ENCODE measurements around the gene EDARADD.

The EDARADD gene

GRCh38 chr1:236465959-236466303, 71.8 kb downstream of the EDARADD start:
- no peak overlapping the region for H4K91ac ChIP-seq (ENCODE audit: low read depth, low read length, poor library complexity)
- no CpG with 5 or more reads among the region's 5 CpGs for WGBS, 2 donors (ENCODE audit: extremely low coverage in 2 of 2, insufficient read length in 2 of 2, insufficient replicate concordance in 1 of 2)
- no peaks in the 10 kb centered on the region for H3K4me1 ChIP-seq (ENCODE audit: control insufficient read depth in 2 of 2, insufficient read depth in 1 of 2, low read depth in 1 of 2, low read length in 2 of 2)

GRCh38 chr1:236467327-236467641, 73.2 kb downstream of the EDARADD start:
- Histone ChIP-seq H4K91ac (ENCODE audit: low read depth, low read length, poor library complexity) (no peak overlapping the region), H3K9ac (ENCODE audit: low read depth, low read length, poor library complexity) (no peak overlapping the region), H3K27ac (replicated peaks; ENCODE audit: low read length) (no peak overlapping the region), H3K23ac (ENCODE audit: low read depth, low read length, poor library complexity) (no peak overlapping the region), H2AK5ac (ENCODE audit: low read depth, low read length) (no peak overlapping the region), H3K4me2 (ENCODE audit: insufficient read depth, low read length, poor library complexity, severe bottlenecking) (no peak overlapping the region), H3K9me3 (replicated peaks in 1 of 2; ENCODE audit: control insufficient read depth in 2 of 2, insufficient read depth in 1 of 2, low read depth in 1 of 2, low read length in 2 of 2) (no peaks in the 10 kb centered on the region), H2AFZ (ENCODE audit: low read length) (no peak overlapping the region), H2BK15ac (ENCODE audit: low read length) (no peak overlapping the region), H3K36me3 (replicated peaks in 1 of 2; ENCODE audit: control insufficient read depth in 2 of 2, insufficient read depth in 2 of 2, low read length in 2 of 2) (no peaks in the 10 kb centered on the region), H3K4me3 (ENCODE audit: low read length in 2 of 2) (no peak overlapping the region), H2BK12ac (ENCODE audit: low read length) (no peak overlapping the region), H4K8ac (ENCODE audit: low read depth, low read length) (no peak overlapping the region), H3K4me1 (ENCODE audit: control insufficient read depth in 2 of 2, insufficient read depth in 1 of 2, low read depth in 1 of 2, low read length in 2 of 2) (peaks cover 0 to 2% of the 10 kb centered on the region in 2 donors), H3K14ac (ENCODE audit: low read length) (no peak overlapping the region), H2BK5ac (ENCODE audit: low read length) (no peak overlapping the region), H3K18ac (ENCODE audit: low read length) (no peak overlapping the region), H3K4ac (ENCODE audit: low read length) (no peak overlapping the region), H2BK120ac (ENCODE audit: low read depth, low read length) (no peak overlapping the region), H3K79me1 (ENCODE audit: low read depth, low read length) (no peaks in the 10 kb centered on the region), H3K27me3 (ENCODE audit: control insufficient read depth in 3 of 3, insufficient read depth in 3 of 3, low read depth in 1 of 3, low read length in 3 of 3) (peaks cover 0 to 12% (median 0%) of the 10 kb centered on the region in 3 experiments)
- DNase-seq (ENCODE audit: low spot score) = no peak
- WGBS, 2 donors (ENCODE audit: extremely low coverage in 2 of 2, insufficient read length in 2 of 2, insufficient replicate concordance in 1 of 2) = no CpG with 5 or more reads among the region's 5 CpGs

More at GRCh38 chr1:236465959-236466303, 71.8 kb downstream of the EDARADD start:
- no peak overlapping the region for H2AK5ac ChIP-seq (ENCODE audit: low read depth, low read length)
- no peak overlapping the region for H3K27ac ChIP-seq (replicated peaks; ENCODE audit: low read length)
- H3K4me3 ChIP-seq (ENCODE audit: low read length in 2 of 2) = no peak overlapping the region
- H3K18ac ChIP-seq (ENCODE audit: low read length) = no peak overlapping the region
- no peak overlapping the region for H2BK120ac ChIP-seq (ENCODE audit: low read depth, low read length)
- no peak overlapping the region for H4K8ac ChIP-seq (ENCODE audit: low read depth, low read length)
- H3K79me1 ChIP-seq (ENCODE audit: low read depth, low read length) = no peaks in the 10 kb centered on the region
- H2AFZ ChIP-seq (ENCODE audit: low read length) = no peak overlapping the region
- peaks cover 0 to 13% (median 0%) of the 10 kb centered on the region in 3 experiments for H3K27me3 ChIP-seq (ENCODE audit: control insufficient read depth in 3 of 3, insufficient read depth in 3 of 3, low read depth in 1 of 3, low read length in 3 of 3)
- no peak overlapping the region for H3K14ac ChIP-seq (ENCODE audit: low read length)
- H3K9ac ChIP-seq (ENCODE audit: low read depth, low read length, poor library complexity) = no peak overlapping the region
- no peak overlapping the region for H2BK5ac ChIP-seq (ENCODE audit: low read length)
- no peaks in the 10 kb centered on the region for H3K36me3 ChIP-seq (replicated peaks in 1 of 2; ENCODE audit: control insufficient read depth in 2 of 2, insufficient read depth in 2 of 2, low read length in 2 of 2)
- no peak overlapping the region for H2BK12ac ChIP-seq (ENCODE audit: low read length)
- H3K4me2 ChIP-seq (ENCODE audit: insufficient read depth, low read length, poor library complexity, severe bottlenecking) = no peak overlapping the region
- no peak overlapping the region for H2BK15ac ChIP-seq (ENCODE audit: low read length)
- DNase-seq (ENCODE audit: low spot score) = no peak
- no peak overlapping the region for H3K4ac ChIP-seq (ENCODE audit: low read length)
- no peak overlapping the region for H3K23ac ChIP-seq (ENCODE audit: low read depth, low read length, poor library complexity)
- no peaks in the 10 kb centered on the region for H3K9me3 ChIP-seq (replicated peaks in 1 of 2; ENCODE audit: control insufficient read depth in 2 of 2, insufficient read depth in 1 of 2, low read depth in 1 of 2, low read length in 2 of 2)

DNA sequence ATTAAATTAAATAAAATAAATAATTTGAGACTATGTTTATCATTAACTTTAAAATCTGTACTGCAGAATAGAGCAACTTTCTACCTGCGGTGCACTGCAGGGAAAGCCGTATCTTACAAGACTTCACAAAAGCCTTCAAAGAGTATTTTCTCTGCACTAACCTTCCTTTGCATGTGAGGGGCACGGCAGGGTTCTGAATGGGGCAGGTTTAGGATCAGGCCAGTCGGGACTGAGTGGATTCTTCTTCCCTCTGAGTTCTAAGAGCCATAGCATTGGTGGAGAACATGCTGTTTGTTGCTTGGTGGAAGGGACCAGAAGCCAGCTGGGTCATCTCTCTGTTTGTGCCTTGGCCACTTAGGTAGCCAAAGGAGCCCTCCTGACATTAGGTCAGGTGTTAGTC, 74.5 kb downstream of the EDARADD start:
- WGBS, 2 donors (ENCODE audit: extremely low coverage in 2 of 2, insufficient read length in 2 of 2, insufficient replicate concordance in 1 of 2) = no CpG with 5 or more reads among the region's 4 CpGs
- H3K36me3 ChIP-seq (replicated peaks in 1 of 2; ENCODE audit: control insufficient read depth in 2 of 2, insufficient read depth in 2 of 2, low read length in 2 of 2) = no peaks in the 10 kb centered on the region
- no peak overlapping the region for H3K4me3 ChIP-seq (ENCODE audit: low read length in 2 of 2)
- no peak overlapping the region for H2BK120ac ChIP-seq (ENCODE audit: low read depth, low read length)
- H3K9me3 ChIP-seq (replicated peaks in 1 of 2; ENCODE audit: control insufficient read depth in 2 of 2, insufficient read depth in 1 of 2, low read depth in 1 of 2, low read length in 2 of 2) = no peaks in the 10 kb centered on the region
- no peak overlapping the region for H3K14ac ChIP-seq (ENCODE audit: low read length)
- H3K18ac ChIP-seq (ENCODE audit: low read length) = no peak overlapping the region
- no peak overlapping the region for H4K8ac ChIP-seq (ENCODE audit: low read depth, low read length)
- H3K9ac ChIP-seq (ENCODE audit: low read depth, low read length, poor library complexity) = no peak overlapping the region
- no peak overlapping the region for H4K91ac ChIP-seq (ENCODE audit: low read depth, low read length, poor library complexity)
- no peak overlapping the region for H2BK5ac ChIP-seq (ENCODE audit: low read length)
- no peak overlapping the region for H3K4me2 ChIP-seq (ENCODE audit: insufficient read depth, low read length, poor library complexity, severe bottlenecking)
- H3K79me1 ChIP-seq (ENCODE audit: low read depth, low read length) = no peaks in the 10 kb centered on the region
- H3K4me1 ChIP-seq (ENCODE audit: control insufficient read depth in 2 of 2, insufficient read depth in 1 of 2, low read depth in 1 of 2, low read length in 2 of 2) = peaks cover 0 to 4% of the 10 kb centered on the region in 2 donors
- H3K4ac ChIP-seq (ENCODE audit: low read length) = no peak overlapping the region
- no peak overlapping the region for H3K27ac ChIP-seq (replicated peaks; ENCODE audit: low read length)
- no peak overlapping the region for H2AFZ ChIP-seq (ENCODE audit: low read length)
- DNase-seq (ENCODE audit: low spot score) = no peak
- H2AK5ac ChIP-seq (ENCODE audit: low read depth, low read length) = no peak overlapping the region
- H2BK12ac ChIP-seq (ENCODE audit: low read length) = no peak overlapping the region
- H2BK15ac ChIP-seq (ENCODE audit: low read length) = no peak overlapping the region
- peaks cover 0 to 18% (median 0%) of the 10 kb centered on the region in 3 experiments for H3K27me3 ChIP-seq (ENCODE audit: control insufficient read depth in 3 of 3, insufficient read depth in 3 of 3, low read depth in 1 of 3, low read length in 3 of 3)
- H3K23ac ChIP-seq (ENCODE audit: low read depth, low read length, poor library complexity) = no peak overlapping the region

- Histone ChIP-seq H3K4me3 (ENCODE audit: low read length in 2 of 2) (no peak overlapping the region), H2AK5ac (ENCODE audit: low read depth, low read length) (no peak overlapping the region), H3K4me2 (ENCODE audit: insufficient read depth, low read length, poor library complexity, severe bottlenecking) (no peak overlapping the region), H3K14ac (ENCODE audit: low read length) (no peak overlapping the region), H2BK5ac (ENCODE audit: low read length) (no peak overlapping the region), H4K8ac (ENCODE audit: low read depth, low read length) (no peak overlapping the region), H3K23ac (ENCODE audit: low read depth, low read length, poor library complexity) (no peak overlapping the region), H3K27me3 (ENCODE audit: control insufficient read depth in 3 of 3, insufficient read depth in 3 of 3, low read depth in 1 of 3, low read length in 3 of 3) (peaks cover 0 to 18% (median 0%) of the 10 kb centered on the region in 3 experiments), H4K91ac (ENCODE audit: low read depth, low read length, poor library complexity) (no peak overlapping the region), H3K9me3 (replicated peaks in 1 of 2; ENCODE audit: control insufficient read depth in 2 of 2, insufficient read depth in 1 of 2, low read depth in 1 of 2, low read length in 2 of 2) (no peaks in the 10 kb centered on the region), H2BK12ac (ENCODE audit: low read length) (no peak overlapping the region), H2BK120ac (ENCODE audit: low read depth, low read length) (no peak overlapping the region), H3K79me1 (ENCODE audit: low read depth, low read length) (no peaks in the 10 kb centered on the region), H3K9ac (ENCODE audit: low read depth, low read length, poor library complexity) (no peak overlapping the region), H3K27ac (replicated peaks; ENCODE audit: low read length) (no peak overlapping the region), H3K18ac (ENCODE audit: low read length) (no peak overlapping the region), H3K36me3 (replicated peaks in 1 of 2; ENCODE audit: control insufficient read depth in 2 of 2, insufficient read depth in 2 of 2, low read length in 2 of 2) (no peaks in the 10 kb centered on the region), H2AFZ (ENCODE audit: low read length) (no peak overlapping the region), H3K4ac (ENCODE audit: low read length) (no peak overlapping the region), H2BK15ac (ENCODE audit: low read length) (no peak overlapping the region), H3K4me1 (ENCODE audit: control insufficient read depth in 2 of 2, insufficient read depth in 1 of 2, low read depth in 1 of 2, low read length in 2 of 2) (peaks cover 0 to 4% of the 10 kb centered on the region in 2 donors)
- no CpG with 5 or more reads among the region's 6 CpGs for WGBS, 2 donors (ENCODE audit: extremely low coverage in 2 of 2, insufficient read length in 2 of 2, insufficient replicate concordance in 1 of 2)
- DNase-seq (ENCODE audit: low spot score) = no peak
Observed at GRCh38 chr1:236469466-236469865, 75.4 kb downstream of the EDARADD start.

All from neuronal stem cell (in vitro differentiated cells).